GM13977 (cell line): ENCODE results near the gene FAM13A.

Source experiments
- DNase-seq: peaks from one replicate; pipeline ENCODE4 v3.0.0; 2012; ENCODE audit warnings: low spot score
- in situ Hi-C: fragments of 300-500 bp; cut with MboI; formaldehyde crosslinking; loops from one replicate; pipeline ENCODE4 v1.12.0; 2022; ENCODE audit warnings: low sequenced_read_pairs, low pct_unique_long_range_greater_than_20kb, mixed read lengths, inconsistent platforms; ENCODE audit not compliant: unreplicated experiment
- TF ChIP-seq, protein P1 (sequence below): IDR thresholded peaks from 2 replicates; pipeline ENCODE4 v1.5.1; 2012; ENCODE audit warnings: mild to moderate bottlenecking, control low read depth; ENCODE audit not compliant: insufficient read depth; ENCODE audit errors: extremely low read depth, missing control alignments

FAM13A gene

DNA sequence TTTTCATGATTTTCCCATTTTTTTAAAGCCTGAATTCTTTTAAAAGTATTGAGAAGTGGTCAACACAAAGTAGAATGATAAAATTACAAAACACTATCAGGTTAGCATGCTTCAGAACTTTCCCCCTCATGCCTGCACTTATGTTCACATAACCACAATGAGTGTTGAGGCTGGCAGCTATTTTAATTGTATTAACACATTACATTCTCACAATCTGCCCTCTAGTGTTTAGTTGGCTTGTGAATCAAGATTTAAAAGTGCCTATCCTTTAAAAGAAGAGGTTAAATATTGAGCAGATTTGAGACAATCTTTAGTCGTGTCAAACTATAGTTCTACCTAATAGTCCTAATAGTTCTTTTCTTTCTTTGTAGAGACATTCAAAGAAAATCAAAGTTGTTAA, 265.7 kb downstream of the FAM13A start:
- TF ChIP-seq, protein P1, sequence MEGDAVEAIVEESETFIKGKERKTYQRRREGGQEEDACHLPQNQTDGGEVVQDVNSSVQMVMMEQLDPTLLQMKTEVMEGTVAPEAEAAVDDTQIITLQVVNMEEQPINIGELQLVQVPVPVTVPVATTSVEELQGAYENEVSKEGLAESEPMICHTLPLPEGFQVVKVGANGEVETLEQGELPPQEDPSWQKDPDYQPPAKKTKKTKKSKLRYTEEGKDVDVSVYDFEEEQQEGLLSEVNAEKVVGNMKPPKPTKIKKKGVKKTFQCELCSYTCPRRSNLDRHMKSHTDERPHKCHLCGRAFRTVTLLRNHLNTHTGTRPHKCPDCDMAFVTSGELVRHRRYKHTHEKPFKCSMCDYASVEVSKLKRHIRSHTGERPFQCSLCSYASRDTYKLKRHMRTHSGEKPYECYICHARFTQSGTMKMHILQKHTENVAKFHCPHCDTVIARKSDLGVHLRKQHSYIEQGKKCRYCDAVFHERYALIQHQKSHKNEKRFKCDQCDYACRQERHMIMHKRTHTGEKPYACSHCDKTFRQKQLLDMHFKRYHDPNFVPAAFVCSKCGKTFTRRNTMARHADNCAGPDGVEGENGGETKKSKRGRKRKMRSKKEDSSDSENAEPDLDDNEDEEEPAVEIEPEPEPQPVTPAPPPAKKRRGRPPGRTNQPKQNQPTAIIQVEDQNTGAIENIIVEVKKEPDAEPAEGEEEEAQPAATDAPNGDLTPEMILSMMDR, result peak; percentile 32
- DNase-seq, result no peak
- in situ Hi-C loops, result no loop called here

DNA sequence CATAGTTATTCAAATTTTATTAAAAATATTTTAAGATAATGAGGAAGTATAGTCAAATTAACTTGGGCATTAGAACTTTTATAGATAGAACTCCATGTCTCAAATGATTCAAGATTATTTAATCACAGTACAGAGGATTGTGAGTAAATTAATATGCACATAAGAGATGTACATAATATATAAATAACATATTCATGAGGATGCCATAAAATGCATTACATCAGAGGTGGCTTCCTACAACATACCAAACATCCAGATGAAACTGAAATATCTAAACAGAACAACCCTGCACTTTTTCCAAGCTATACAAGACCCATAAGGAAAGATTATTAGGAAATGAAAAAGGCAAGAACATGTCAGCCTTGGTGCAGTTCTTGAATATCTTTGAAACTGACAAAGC, 268.1 kb downstream of the FAM13A start:
- in situ Hi-C loops, result no loop called here
- TF ChIP-seq, protein P1, result no peak
- DNase-seq, result no peak

DNA sequence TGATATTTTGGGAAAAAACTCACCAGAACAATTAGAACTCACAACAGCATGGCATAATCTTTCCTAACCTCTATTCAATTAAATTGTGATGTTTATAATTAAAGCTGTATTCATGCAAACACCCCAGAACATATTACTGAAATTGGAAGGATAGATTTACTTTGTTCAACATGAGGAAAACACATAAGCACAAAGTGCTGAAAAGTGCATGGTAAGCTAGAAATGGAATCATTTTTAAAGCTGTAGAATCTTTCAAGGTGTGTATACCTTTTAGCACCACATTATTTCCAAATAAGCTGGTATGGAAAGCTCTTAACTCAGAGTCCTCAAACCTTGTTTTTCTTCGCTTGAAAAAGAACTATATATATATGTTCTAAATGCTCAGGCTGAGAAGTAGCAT, 268.6 kb downstream of the FAM13A start:
- in situ Hi-C loops, result no loop called here
- TF ChIP-seq, protein P1, result no peak
- DNase-seq, result no peak

DNA sequence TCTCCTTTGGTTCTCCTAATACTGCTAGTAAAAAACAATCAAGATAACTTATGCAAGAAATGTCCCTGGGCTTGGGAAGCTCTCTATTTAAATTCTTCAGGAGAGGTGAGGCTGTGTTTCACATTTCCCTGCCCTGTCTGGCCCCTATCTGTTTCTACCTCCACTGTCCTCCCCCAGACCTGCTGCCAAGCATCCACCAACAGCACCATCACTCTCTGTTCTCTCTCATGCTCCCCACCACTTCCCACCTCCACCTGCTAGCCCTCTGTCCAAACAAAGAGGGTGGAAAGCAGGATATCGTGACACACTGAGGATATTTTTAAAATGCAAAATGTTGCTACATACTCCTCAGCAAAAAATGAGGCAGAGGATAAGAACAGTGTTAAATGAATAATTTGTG, 271.0 kb downstream of the FAM13A start:
- DNase-seq, result no peak
- TF ChIP-seq, protein P1, result no peak
- in situ Hi-C loops, result no loop called here

DNA sequence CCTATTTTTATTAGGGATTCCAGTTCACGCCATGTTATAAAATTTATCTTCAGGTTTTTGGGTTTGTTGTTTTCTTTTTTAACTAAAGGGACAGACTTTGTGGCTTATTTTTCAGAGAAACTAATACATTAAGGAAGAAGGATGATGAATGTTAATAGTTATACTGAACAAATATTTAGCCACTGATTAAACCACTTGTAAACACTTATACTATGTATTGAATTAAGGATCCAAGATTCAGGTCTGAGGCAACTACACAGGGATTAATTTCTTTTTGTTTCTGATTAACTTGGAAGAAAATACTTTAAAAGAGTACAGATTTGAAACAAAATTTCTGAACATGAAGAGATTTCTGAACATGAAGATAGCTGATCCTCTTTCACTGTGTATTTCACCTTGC, 276.6 kb downstream of the FAM13A start:
- in situ Hi-C loops, result no loop called here
- TF ChIP-seq, protein P1, result no peak
- DNase-seq, result no peak

- DNase-seq, result no peak
- in situ Hi-C loops, result no loop called here
- TF ChIP-seq, protein P1, result no peak
These were observed 277.6 kb downstream of the FAM13A start for GRCh38 chr4:88779431-88779830.

- in situ Hi-C loops, result no loop called here
- DNase-seq, result no peak
- TF ChIP-seq, protein P1, result no peak
These were observed 281.5 kb downstream of the FAM13A start for GRCh38 chr4:88775529-88775928.
